GM19452 (cell line): ENCODE data around the gene UMOD.

ENCODE experiments used
- ATAC-seq: cut with Tn5 transposase; IDR thresholded peaks from one replicate; pipeline ENCODE4 v1.9.1; 2021; ENCODE audit not compliant: unreplicated experiment

UMOD gene

DNA sequence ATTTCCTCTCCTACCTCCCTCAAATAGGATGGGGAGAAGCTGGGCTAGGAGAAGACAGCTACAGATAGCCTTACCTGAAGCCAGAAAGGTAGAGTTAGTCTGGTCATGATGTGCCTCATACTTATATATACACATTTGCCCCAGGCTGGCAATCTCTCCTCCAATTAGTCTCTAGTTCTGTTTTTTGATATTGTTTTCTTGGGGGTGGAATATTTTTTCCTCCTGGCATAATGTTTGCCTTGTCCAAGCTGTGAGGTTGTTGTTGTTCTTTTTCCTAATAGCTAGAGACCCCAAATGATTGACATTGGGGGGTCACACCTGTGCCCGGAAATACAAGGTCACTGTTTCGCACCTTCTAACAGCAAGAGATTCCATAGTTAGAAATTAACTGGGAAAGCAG lies at the start of gene UMOD:
UMOD (minus strand) TSS at position 101 of the 400 bp plus-strand sequence. CDS start 1,978 bp downstream, outside the sequence.
- ATAC-seq, result no peak

DNA sequence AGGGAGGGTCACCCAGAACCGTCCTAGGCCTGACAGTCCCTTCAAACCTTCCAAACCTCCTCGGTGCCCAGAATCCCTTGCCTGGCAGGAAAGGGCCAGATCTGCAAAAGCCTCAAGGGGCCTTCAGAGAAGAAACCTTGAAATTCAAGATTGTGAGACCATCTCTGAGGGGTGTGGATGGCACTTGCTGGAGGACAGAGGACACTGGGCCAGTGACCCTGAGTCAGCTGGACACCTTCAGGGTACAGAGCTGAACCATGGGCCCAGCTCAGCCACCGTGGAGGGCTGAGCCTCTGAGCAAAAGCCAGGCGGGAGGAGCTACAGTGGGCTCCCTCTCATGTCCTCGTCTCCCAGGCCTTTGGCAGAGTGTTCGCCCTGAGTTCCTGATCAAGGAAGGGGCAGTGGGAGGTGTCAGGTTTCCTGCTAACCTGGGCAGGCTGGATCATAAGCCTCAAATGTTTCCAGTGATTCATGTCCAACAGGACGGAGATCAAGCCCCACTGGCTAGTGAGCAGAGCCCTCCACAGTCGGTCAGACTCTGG lies 49.0 kb upstream of the UMOD start:
- ATAC-seq, result no peak

GRCh38 chr16:20401066-20401465 lies 48.6 kb upstream of the UMOD start:
- ATAC-seq, result no peak

DNA sequence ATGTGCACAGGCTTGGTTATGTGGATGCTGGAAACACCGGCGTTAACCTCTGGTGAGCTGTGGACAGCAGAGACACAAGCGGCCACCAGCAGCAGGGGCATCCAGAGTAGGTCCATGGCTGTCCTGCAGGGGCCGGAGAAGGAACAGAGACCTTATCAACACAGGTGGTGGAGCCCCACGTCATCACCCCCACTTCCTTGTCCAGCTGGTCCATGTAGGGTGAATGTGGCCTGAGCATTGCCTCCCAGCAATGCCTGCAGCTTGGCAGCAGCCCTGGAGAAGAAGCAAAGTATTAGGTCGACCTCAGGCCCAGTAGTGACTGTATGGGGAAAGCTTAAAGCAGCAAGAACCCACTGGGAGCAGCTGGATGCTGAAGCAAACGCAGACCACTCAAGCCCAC lies 46.7 kb upstream of the UMOD start:
- no peak for ATAC-seq

- ATAC-seq, result no peak
These were observed 46.1 kb upstream of the UMOD start for GRCh38 chr16:20398603-20399002.

- ATAC-seq, result no peak
These were observed 45.1 kb upstream of the UMOD start for GRCh38 chr16:20397468-20398074.

- ATAC-seq, result no peak
These were observed 44.4 kb upstream of the UMOD start for GRCh38 chr16:20396846-20397467.

- no peak for ATAC-seq
These were observed 43.4 kb upstream of the UMOD start for GRCh38 chr16:20395946-20396345.

GRCh38 chr16:20393801-20394577 lies 41.5 kb upstream of the UMOD start:
- ATAC-seq, result no peak

GRCh38 chr16:20391045-20391444 lies 38.5 kb upstream of the UMOD start:
- no peak for ATAC-seq

- no peak for ATAC-seq
These were observed 36.3 kb upstream of the UMOD start for GRCh38 chr16:20388854-20389253.

DNA sequence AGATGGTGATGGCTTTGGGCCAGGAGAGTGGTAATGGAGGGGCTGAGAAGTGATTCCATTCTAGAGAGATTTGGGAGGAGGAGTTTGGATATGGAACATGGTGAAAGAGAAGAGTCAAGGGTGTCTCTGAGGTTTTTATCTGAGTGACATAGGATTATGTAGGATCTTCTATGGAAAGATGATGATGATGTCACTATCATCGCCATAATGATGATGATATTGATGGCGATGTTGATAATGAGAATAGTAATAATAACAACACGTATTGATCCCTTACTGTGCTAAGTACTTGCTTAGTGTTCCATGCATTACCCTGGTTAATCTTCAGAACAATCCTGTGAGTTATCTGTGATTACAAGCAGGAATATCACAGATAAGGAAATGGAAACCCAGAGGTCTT lies 35.5 kb upstream of the UMOD start:
- no peak for ATAC-seq

DNA sequence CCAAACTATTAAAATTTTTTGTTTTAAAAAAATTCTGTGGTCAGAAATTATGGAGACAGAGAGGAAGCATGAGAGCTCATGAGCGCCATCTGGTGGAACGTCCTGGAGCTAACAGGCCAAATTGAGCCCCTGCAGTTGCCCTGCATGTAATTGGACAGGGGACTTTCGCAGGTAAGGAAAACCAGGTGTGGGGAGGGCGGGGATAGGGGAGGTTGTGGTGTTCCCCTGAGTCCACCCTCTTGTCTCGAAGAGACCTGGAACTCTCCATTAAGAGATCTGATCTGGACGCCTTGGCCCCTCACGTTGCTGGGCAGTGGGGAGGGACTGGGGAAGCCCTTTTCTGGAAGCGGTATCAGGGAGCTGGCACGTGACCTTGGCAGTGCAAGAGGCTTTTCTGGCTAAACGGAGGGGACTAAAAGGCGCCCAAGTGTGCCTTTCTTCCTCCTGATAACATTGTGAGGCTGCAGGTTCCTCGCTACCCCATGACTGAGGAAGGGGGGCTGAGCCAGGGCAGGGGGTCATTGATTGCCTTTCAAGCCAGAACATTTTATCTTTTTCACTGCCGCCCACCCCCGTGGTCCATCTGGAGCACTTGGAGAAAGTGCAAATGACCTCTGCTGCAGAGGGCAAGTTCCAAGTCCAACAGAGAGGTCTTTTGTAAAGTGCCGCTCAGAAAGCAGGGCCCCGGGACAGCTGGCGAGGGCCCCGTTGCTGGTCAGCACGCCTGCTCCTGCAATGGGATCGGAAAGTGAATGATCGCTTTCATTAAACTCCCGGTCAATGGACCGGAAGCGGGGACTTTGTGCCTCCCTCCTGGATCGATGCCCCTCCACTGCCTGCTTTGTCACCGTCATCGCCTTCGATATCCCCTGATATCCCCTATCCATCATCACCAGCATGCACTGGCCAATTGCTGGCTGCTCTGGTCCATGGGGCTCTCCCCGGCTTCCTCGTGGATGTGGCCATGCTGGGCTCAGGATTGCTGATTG lies 33.6 kb upstream of the UMOD start:
- no peak for ATAC-seq

GRCh38 chr16:20383106-20384029 lies 30.9 kb upstream of the UMOD start:
- no peak for ATAC-seq

GRCh38 chr16:20382202-20382948 lies 29.9 kb upstream of the UMOD start:
- ATAC-seq, result no peak

GRCh38 chr16:20380782-20381181 lies 28.3 kb upstream of the UMOD start:
- no peak for ATAC-seq

GRCh38 chr16:20377181-20377580 lies 24.7 kb upstream of the UMOD start:
- ATAC-seq, result no peak

- ATAC-seq, result no peak
These were observed 20.2 kb upstream of the UMOD start for GRCh38 chr16:20372701-20373100.

DNA sequence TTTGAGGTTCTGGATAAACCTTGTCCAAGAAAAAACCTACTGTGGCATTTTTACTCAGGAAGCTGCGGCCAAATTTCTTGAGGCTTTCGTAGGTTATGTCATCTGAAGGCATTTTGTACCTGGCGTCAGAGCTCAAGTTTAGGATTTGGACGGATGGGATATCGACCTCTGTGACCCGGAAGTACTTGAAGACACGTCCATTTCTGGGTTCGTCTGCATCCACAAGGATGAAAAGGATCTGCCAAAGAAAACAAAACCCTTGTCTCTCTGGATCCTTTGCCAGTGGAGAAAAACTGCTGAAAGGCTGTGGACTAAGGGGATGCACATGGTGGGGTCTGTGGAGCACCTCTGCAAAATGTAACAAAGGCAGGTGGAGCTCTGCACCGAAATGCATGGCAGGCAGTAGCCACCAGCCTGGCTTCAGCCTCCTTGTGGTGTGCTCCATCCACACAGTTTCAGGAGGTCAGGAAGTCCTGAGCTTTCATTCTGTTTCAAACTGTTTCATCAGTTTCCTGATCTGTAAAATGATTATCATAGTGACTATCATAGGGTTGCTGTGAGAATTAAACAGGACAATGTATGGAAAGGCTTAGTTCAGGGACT lies 17.0 kb upstream of the UMOD start:
- ATAC-seq, result no peak
